HCT116 (cell line): ENCODE data around the gene IL17RE. TPM values are rescaled to one million over a fixed set of nuclear protein-coding genes. Genes with fewer than 3 reads are reported as not detected.
"Not testable (repeated sequence)": the region's sequence is repeated elsewhere in the genome, so short reads cannot be mapped to it uniquely, and the experiment has no call there.

Source experiments
- ATAC-seq: fragments of 200-7000 bp; cut with Tn5 transposase; 2 replicates; pipeline ENCODE4 v1.9.1; 2020; ENCODE audit warnings: mild to moderate bottlenecking, moderate library complexity
- BruUV-seq: library from RNA; stranded (reverse); fragments of 400-500 nt; replicated peaks from 2 replicates; lab custom pipeline; 2021; lab: Mats Ljungman, UMichigan
- CTCF ChIA-PET: fragments of 300-600 bp; sonication (Branson Sonifier 250); formaldehyde crosslinking; loops from one replicate; lab custom pipeline; 2021; ENCODE audit warnings: antibody characterized with exemption; lab: Charles Lee
- POLR2A ChIA-PET: fragments of 300-600, 350-600 bp; sonication (Branson Sonifier 250); formaldehyde crosslinking; loops from one replicate; lab custom pipeline; 2021; ENCODE audit warnings: antibody characterized with exemption; lab: Charles Lee
- RAD21 ChIA-PET, 2 experiments: fragments of 300-600 bp; sonication (Branson Sonifier 250); formaldehyde crosslinking; loops; one replicate each; lab custom pipeline; 2023; ENCODE audit warnings: low total read pairs in 2 of 2; ENCODE audit not compliant: uncharacterized antibody in 2 of 2, unreplicated experiment in 2 of 2, low non-redundant PET in 1 of 2; lab: Charles Lee
- DNase-seq: peaks from one replicate; pipeline ENCODE4 v3.0.0-alpha.2; 2010; ENCODE audit warnings: low read depth, low spot score
- H2AFZ ChIP-seq: fragments of 200-600 bp; shearing (Covaris generic), sonication (generic); 2 replicates; pipeline ENCODE4 v1.6.1; 2017; ENCODE audit warnings: low read depth, mixed run types, mixed read lengths, antibody characterized with exemption, low read length; ENCODE audit not compliant: poor library complexity, severe bottlenecking
- H3K27ac ChIP-seq: 2 replicates; pipeline ENCODE4 v1.5.1; 2012; ENCODE audit warnings: low read depth, low read length
- H3K27me3 ChIP-seq: fragments of 200-600 bp; sonication (generic); 2 replicates; pipeline ENCODE4 v1.6.1; 2016; ENCODE audit warnings: mixed run types, low read length, mixed read lengths; ENCODE audit not compliant: insufficient read depth
- H3K36me3 ChIP-seq, 2 experiments: fragments of 200-500 bp in 1 of 2; fragments of 200-600 bp in 1 of 2; sonication (Bioruptor generic) in 1 of 2; sonication (generic) in 1 of 2; 2 replicates each; pipeline versions ENCODE4 v1.5.1 to v1.6.1; 2014 to 2016; ENCODE audit warnings: low read length in 2 of 2, inconsistent platforms in 1 of 2, mixed read lengths in 1 of 2, mixed run types in 1 of 2; ENCODE audit not compliant: insufficient read depth in 2 of 2, control insufficient read depth in 1 of 2
- H3K4me1 ChIP-seq, 2 experiments: fragments of 200-600 bp in 1 of 2; sonication (generic) in 1 of 2; 2 replicates each; pipeline versions ENCODE4 v1.5.1 to v1.6.1; 2012 to 2017; ENCODE audit warnings: low read length in 2 of 2, inconsistent platforms in 1 of 2, mild to moderate bottlenecking in 1 of 2, mixed read lengths in 1 of 2, mixed run types in 1 of 2, moderate library complexity in 1 of 2; ENCODE audit not compliant: insufficient read depth in 2 of 2, control insufficient read depth in 1 of 2
- H3K4me2 ChIP-seq: fragments of 200-600 bp; sonication (generic); 2 replicates; pipeline ENCODE4 v1.6.1; 2017; ENCODE audit warnings: mixed run types, low read length, mixed read lengths
- H3K4me3 ChIP-seq, 2 experiments: fragments of 200-600 bp in 1 of 2; sonication (generic) in 1 of 2; replicated peaks in 1 of 2; 2 replicates each; pipeline ENCODE4 v1.5.1; 2011 to 2016; ENCODE audit warnings: low read length in 2 of 2, control low read depth in 1 of 2, low read depth in 1 of 2, mild to moderate bottlenecking in 1 of 2, mixed read lengths in 1 of 2, mixed run types in 1 of 2
- H3K79me2 ChIP-seq: fragments of 200-600 bp; sonication (generic); 2 replicates; pipeline ENCODE4 v1.6.1; 2017; ENCODE audit warnings: mild to moderate bottlenecking, mixed run types, low read length, moderate library complexity, mixed read lengths; ENCODE audit not compliant: insufficient read depth
- H3K9ac ChIP-seq: fragments of 200-600 bp; sonication (generic); 2 replicates; pipeline ENCODE4 v1.6.1; 2016; ENCODE audit warnings: low read length, mixed read lengths
- H3K9me2 ChIP-seq: fragments of 200-600 bp; sonication (generic), shearing (Covaris generic); 2 replicates; pipeline ENCODE4 v1.6.1; 2017; ENCODE audit warnings: mixed run types, mild to moderate bottlenecking, moderate library complexity; ENCODE audit not compliant: insufficient read depth
- H3K9me3 ChIP-seq, 2 experiments: fragments of 200-500 bp in 1 of 2; fragments of 200-600 bp in 1 of 2; sonication (Bioruptor generic) in 1 of 2; sonication (generic) in 1 of 2; 2 replicates each; pipeline ENCODE4 v1.6.1; 2014 to 2017; ENCODE audit warnings: low read length in 2 of 2, mixed read lengths in 2 of 2, inconsistent platforms in 1 of 2, low read depth in 1 of 2, mild to moderate bottlenecking in 1 of 2, mixed run types in 1 of 2, moderate library complexity in 1 of 2; ENCODE audit not compliant: control insufficient read depth in 1 of 2, insufficient read depth in 1 of 2
- H4K20me1 ChIP-seq: fragments of 200-600 bp; sonication (generic), shearing (Covaris generic); 2 replicates; pipeline ENCODE4 v1.6.1; 2017; ENCODE audit warnings: mixed run types, mild to moderate bottlenecking, moderate library complexity; ENCODE audit not compliant: insufficient read depth
- CBX3 ChIP-seq: IDR thresholded peaks from 2 replicates; pipeline ENCODE4 v1.6.1; 2012; ENCODE audit warnings: low read depth
- MAX ChIP-seq: IDR thresholded peaks from 2 replicates; pipeline ENCODE4 v1.6.1; 2012
- SIN3A ChIP-seq: IDR thresholded peaks from 2 replicates; pipeline ENCODE4 v1.6.1; 2012; ENCODE audit warnings: low read depth
- SRF ChIP-seq: IDR thresholded peaks from 2 replicates; pipeline ENCODE4 v1.6.1; 2012; ENCODE audit warnings: low read depth
- intact Hi-C: fragments of 100-400 bp; cut with micrococcal nuclease; formaldehyde crosslinking; loops from 2 replicates; pipeline ENCODE4 v1.10.0; 2022
- total RNA-seq: library from RNA; stranded (reverse); gene quantifications from one replicate; pipeline ENCODE4 v1.2.1, GENCODE V29; 2021; ENCODE audit not compliant: unreplicated experiment
- TF ChIP-seq, protein P1 (sequence below): IDR thresholded peaks from 2 replicates; pipeline ENCODE4 v1.6.1; 2012
- TF ChIP-seq, protein P2 (sequence below): IDR thresholded peaks from 2 replicates; pipeline ENCODE4 v1.6.1; 2011; ENCODE audit warnings: mild to moderate bottlenecking, low read length, moderate library complexity; ENCODE audit not compliant: insufficient replicate concordance; ENCODE audit errors: extremely low read depth

The IL17RE gene
- total RNA-seq, 1 experiment from 2014 or later: 14.3 TPM

DNA sequence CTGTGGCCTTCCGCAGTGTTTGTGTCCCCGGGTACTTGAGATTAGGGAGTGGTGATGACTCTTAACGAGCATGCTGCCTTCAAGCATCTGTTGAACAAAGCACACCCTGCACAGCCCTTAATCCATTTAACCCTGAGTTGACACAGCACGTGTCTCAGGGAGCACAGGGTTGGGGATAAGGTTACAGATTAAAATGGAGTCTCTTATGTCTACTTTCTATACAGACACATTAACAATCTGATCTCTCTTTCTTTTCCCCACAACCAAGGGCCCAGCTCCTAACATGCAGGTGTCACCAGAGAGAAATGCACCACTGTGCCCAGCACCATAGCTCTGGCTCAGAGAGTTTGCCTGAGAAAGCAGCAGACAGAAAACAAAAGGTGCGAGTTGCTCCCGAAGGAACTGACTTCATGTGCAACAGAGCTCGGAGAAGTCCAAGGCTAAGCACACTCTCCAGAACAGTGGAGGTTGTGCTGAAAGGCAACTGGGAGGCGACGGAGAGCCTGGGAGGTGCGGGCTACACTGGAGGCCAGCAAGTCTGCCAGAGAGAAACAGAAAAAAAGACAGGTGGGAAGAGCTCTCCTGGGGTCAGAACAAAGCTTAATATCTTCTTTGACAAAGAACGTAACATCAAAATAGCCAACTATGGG lies 48.2 kb upstream of the IL17RE start:
- H3K79me2 ChIP-seq, H3K9ac ChIP-seq, H3K27me3 ChIP-seq, BruUV-seq, intact Hi-C loops, H2AFZ ChIP-seq, H3K27ac ChIP-seq, H3K4me1 ChIP-seq, H3K4me3 ChIP-seq, ATAC-seq, RAD21 ChIA-PET, H3K9me2 ChIP-seq, POLR2A ChIA-PET, H3K4me2 ChIP-seq, H4K20me1 ChIP-seq, H3K9me3 ChIP-seq, H3K36me3 ChIP-seq, DNase-seq: not testable (repeated sequence)
- CTCF ChIA-PET: interaction anchor here (0.9 kb wide), 1 partner anchor 92 kb away, joined by 4 read pairs; no protein-coding TSS in a partner anchor

DNA sequence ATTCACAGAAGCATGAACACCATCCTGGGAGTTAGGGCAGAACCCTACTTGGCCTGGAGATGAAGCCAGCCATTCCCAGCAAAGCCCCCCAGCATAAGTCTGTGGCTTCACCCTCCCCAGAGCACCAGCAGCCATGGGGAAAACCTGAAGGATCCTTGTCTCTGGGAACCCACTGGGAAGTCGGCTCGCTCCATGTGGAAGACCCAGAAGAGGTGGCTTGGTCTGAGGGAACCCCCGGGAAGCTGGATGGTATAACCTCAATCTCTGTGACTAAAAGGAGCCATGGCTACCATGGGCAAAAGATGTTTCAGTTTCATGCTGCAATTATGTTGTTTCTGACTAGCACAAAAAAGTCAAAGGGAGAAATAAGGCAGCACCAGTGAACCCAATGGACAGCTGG lies 47.1 kb upstream of the IL17RE start:
- no peak for ATAC-seq
- no peak for DNase-seq
- H3K4me3 ChIP-seq: no peak overlapping the region
- H3K9ac ChIP-seq: no peak overlapping the region
- ChIA-PET POLR2A (no interaction called here), CTCF (no interaction called here), RAD21 (interaction anchor here in 1 of 2 experiments (0.7 kb wide), 1 partner anchor 110 kb away, joined by 3 read pairs; no protein-coding TSS in a partner anchor)
- no peak overlapping the region for H2AFZ ChIP-seq
- BruUV-seq: no TSS peak
- no peak overlapping the region for H3K4me2 ChIP-seq
- H3K27ac ChIP-seq: no peak overlapping the region
- no peaks in the 10 kb centered on the region for H3K9me3 ChIP-seq
- TF ChIP-seq SIN3A: no peak
- TF ChIP-seq, protein P1, sequence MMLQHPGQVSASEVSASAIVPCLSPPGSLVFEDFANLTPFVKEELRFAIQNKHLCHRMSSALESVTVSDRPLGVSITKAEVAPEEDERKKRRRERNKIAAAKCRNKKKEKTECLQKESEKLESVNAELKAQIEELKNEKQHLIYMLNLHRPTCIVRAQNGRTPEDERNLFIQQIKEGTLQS: no peak
- TF ChIP-seq SRF: no peak
- TF ChIP-seq, protein P2, sequence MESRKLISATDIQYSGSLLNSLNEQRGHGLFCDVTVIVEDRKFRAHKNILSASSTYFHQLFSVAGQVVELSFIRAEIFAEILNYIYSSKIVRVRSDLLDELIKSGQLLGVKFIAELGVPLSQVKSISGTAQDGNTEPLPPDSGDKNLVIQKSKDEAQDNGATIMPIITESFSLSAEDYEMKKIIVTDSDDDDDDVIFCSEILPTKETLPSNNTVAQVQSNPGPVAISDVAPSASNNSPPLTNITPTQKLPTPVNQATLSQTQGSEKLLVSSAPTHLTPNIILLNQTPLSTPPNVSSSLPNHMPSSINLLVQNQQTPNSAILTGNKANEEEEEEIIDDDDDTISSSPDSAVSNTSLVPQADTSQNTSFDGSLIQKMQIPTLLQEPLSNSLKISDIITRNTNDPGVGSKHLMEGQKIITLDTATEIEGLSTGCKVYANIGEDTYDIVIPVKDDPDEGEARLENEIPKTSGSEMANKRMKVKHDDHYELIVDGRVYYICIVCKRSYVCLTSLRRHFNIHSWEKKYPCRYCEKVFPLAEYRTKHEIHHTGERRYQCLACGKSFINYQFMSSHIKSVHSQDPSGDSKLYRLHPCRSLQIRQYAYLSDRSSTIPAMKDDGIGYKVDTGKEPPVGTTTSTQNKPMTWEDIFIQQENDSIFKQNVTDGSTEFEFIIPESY: no peak
- TF ChIP-seq MAX: no peak
- TF ChIP-seq CBX3: no peak
- H3K27me3 ChIP-seq: no peaks in the 10 kb centered on the region
- H3K36me3 ChIP-seq: no peaks in the 10 kb centered on the region
- H3K9me2 ChIP-seq: no peaks in the 10 kb centered on the region
- no peaks in the 10 kb centered on the region for H4K20me1 ChIP-seq
- intact Hi-C loops: no loop called here
- no peaks in the 10 kb centered on the region for H3K79me2 ChIP-seq
- H3K4me1 ChIP-seq: no peaks in the 10 kb centered on the region
